GM12891 (cell line): Measurements from ENCODE around the gene APBB2.

ENCODE experiments used
- PAX5 ChIP-seq: IDR thresholded peaks from 2 replicates; pipeline ENCODE4 v1.6.1; 2011; ENCODE audit warnings: low read length, moderate library complexity, mild to moderate bottlenecking; ENCODE audit not compliant: insufficient read depth, severe bottlenecking
- POLR2A ChIP-seq: IDR thresholded peaks from 2 replicates; pipeline ENCODE4 v1.6.1; 2011; ENCODE audit warnings: low read depth, low read length, control low read depth
- POLR2AphosphoS5 ChIP-seq: IDR thresholded peaks from 2 replicates; pipeline ENCODE4 v1.6.1; 2011; ENCODE audit warnings: low read depth, low read length, control low read depth
- SPI1 ChIP-seq: IDR thresholded peaks from 2 replicates; pipeline ENCODE4 v1.6.1; 2011; ENCODE audit warnings: low read depth, low read length, control low read depth
- TAF1 ChIP-seq: IDR thresholded peaks from 2 replicates; pipeline ENCODE4 v1.6.1; 2011; ENCODE audit warnings: low read depth, low read length, control low read depth

- TF ChIP-seq TAF1: no peak
- TF ChIP-seq POLR2AphosphoS5: no peak
- no peak for TF ChIP-seq POLR2A
- no peak for TF ChIP-seq PAX5
- no peak for TF ChIP-seq SPI1
Measured at GRCh38 chr4:40890199-40890598, 324.1 kb downstream of the APBB2 start.
